ENCODE data around the gene STK39. TPM values are rescaled to one million over a fixed set of nuclear protein-coding genes. Genes with fewer than 3 reads are reported as not detected.

The STK39 gene
- total RNA-seq, 1 donor = 2.7 TPM

GRCh38 chr2:168185583-168186274, 61.7 kb downstream of the STK39 start:
- peak in 1 of 3 donors; percentile 42 for DNase-seq (ENCODE audit: low read depth in 2 of 3, low spot score in 2 of 3)

DNA sequence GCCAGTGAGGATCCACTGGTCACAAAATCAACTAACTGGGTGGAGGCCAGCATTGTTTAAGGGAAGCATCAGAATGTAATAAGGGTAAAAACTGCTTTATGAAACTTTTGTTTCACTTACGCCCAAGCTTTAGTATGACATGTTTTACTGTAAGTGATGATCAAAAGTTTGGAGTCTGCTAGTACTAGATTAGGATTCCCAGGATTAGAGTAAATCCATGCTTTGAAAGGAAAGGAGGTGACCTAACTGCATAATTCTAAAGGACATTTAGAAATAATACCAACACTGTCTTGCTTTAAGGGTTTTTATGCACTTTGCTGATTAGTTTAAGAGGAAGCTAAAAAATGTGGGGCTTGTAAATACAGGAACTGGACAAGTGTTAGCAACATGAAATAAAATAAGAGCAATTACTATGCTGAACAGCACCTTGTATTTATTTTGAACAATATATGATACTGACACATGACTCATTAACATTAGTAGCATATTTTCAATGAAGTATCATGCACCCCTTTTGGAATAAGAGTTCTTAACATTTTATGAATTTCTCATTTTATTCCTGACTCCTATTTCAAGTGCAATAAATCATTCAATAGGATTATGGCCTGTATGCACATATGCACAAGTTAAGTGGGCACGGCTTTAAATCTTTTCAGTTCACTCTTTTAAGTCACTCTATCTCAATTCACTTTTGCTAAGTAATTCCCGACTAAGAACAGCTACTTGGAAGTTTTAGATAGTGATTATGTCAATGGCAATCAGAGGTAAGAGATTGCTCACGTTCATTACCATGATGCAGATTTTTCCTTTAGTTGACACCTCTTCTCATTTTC, 62.5 kb downstream of the STK39 start:
- DNase-seq (ENCODE audit: low read depth in 2 of 3, low spot score in 2 of 3) = peak in 1 of 3 donors; percentile 31

DNA sequence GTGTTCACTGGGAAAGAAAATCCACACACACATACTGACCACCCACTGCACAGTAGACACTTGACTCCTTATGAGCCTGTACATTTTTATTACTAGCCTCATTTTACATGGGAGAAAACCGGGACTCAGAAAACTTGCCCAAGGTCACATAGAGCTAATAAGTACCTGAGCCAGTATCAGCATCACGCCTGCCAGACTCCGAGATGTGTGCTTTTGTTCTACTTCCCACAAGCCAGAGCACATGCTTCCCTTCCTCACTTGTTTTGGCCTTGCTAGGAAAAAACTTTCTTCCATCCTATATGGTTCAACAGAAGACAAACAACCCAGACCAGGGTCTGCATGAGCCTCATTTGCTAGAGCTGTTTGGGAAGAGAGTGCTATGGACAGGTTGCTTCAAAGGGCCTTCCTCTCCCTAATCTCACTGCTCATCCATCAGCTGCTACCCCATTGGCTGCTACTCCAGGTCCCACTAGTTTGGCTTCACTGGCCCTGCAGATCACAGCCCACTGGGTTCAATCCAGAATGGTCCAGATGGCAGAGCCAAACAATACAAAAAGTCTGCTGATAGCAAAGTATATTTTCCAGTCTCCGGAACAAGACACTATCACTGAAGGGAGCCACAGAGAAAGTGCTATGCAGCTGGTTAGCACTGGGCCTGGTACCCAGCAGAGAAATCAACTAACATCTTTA, 63.9 kb downstream of the STK39 start:
- no peak for DNase-seq (ENCODE audit: low read depth in 2 of 3, low spot score in 2 of 3)

DNA sequence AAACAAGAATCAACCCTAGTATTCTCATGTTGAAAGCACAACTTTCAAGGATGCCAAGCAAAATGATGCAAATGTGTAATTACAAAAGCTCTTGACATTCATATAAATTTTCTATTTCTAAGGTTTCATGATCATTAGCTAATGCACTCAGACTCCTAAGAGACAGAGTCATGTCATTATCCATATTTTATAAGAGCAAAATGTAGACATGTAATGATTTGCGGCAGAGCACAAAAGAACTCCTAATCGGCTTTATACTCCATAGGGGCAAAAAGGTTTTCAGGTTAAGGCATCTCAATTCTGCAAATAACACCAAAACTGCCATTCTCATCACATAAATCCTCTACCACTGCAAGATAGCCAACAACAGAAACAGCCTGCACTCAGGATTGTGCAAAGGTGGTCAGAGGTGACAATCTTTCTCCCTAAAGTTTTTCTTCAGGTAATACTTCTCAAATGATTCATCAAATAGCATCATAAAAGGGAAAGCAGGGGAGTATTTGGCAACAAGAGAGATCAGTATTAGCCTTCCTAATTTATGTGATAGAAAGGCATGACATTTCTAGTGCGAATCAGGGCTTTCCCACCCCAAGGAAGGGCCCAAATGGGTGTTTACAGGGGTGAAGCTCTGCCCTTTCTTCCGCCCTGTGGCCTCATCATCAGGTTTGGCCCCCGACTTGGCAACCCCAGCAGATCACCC, 64.7 kb downstream of the STK39 start:
- no peak for DNase-seq (ENCODE audit: low read depth in 2 of 3, low spot score in 2 of 3)

- no peak for DNase-seq (ENCODE audit: low read depth in 2 of 3, low spot score in 2 of 3)
Measured at GRCh38 chr2:168181825-168182224, 65.6 kb downstream of the STK39 start.

GRCh38 chr2:168180914-168181313, 66.5 kb downstream of the STK39 start:
- DNase-seq (ENCODE audit: low read depth in 2 of 3, low spot score in 2 of 3) = no peak

DNA sequence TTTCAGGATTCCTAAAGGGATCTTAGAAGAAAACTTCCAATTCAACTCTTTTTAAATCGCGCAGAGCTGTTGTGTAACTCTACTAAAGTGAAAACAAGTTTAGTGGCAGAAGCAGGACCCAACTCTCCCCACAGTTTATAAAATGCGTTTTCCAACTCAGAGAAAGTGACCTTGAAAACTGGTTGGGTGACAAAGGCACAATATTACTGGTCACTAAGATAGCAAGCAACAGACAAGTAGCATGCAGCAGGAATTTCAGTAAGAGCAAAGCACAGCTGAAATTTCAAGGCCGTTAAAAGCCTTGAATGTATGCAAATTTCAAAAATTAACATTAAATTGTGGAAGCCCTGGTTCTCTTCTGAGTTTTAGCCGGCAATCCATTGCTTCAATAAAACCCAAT, 66.9 kb downstream of the STK39 start:
- no peak for DNase-seq (ENCODE audit: low read depth in 2 of 3, low spot score in 2 of 3)

DNA sequence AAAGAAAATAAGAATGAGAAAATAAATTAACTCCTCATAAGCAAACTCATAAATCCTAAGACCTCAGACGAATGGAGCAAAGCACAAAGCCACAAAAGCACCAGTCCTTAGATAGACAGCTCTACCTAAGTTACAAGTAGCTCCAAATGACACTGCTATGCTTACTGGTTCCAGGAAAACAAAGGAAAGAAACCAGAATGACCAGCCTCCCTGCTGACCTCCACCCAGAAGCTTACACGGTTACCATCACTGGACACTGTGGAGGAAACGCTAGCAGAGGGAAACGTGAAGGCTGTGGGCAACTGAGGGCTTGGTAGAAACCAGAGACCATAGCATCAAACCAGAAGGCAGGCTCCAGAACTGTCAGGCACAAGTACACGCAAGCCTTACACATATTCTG, 67.8 kb downstream of the STK39 start:
- DNase-seq (ENCODE audit: low read depth in 2 of 3, low spot score in 2 of 3) = no peak

- DNase-seq (ENCODE audit: low read depth in 2 of 3, low spot score in 2 of 3) = no peak
Measured at GRCh38 chr2:168178520-168179324, 68.7 kb downstream of the STK39 start.

DNA sequence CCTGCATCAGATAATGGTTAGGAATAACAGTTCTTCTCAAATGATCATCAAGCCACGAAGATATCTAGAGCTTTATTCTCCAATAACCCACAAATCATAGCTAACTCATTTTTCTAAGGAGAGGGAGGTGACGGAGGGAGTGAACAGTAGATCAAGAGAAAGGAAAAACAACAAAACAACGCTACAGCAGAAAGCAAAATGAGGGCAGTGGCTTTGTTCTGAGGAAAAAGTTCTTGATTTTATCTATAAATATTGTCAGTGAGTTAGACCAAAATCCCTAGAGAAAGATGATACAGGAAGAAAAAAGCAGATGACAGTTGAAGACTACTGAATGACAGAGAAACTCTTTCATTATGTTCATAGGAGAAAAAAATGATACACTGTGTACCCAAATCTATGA, 71.0 kb downstream of the STK39 start:
- DNase-seq (ENCODE audit: low read depth in 2 of 3, low spot score in 2 of 3) = no peak

GRCh38 chr2:168175469-168175868, 71.9 kb downstream of the STK39 start:
- DNase-seq (ENCODE audit: low read depth in 2 of 3, low spot score in 2 of 3) = no peak

DNA sequence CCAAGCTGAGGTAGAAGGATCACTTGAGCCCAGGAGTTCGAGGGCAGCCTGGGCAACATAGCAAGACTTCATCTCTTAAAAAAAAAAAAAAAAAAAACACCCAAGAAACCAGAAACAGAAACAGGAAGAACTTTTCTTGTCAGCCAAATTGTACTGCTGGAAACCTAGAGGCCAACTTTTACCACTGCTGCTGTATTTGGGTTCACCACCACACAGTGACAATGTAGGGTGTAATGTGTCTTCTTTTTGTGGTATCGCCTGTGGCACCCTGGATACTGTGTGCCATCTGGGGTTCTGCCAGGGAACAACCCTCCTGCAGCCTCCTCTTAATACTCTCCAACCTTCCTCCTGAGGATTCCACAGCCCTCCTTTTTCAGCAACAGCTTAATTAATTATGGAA, 72.6 kb downstream of the STK39 start:
- peak in 2 of 3 donors; percentile 9 to 56 for DNase-seq (ENCODE audit: low read depth in 2 of 3, low spot score in 2 of 3)

GRCh38 chr2:168172071-168172470, 75.3 kb downstream of the STK39 start:
- DNase-seq (ENCODE audit: low read depth in 2 of 3, low spot score in 2 of 3) = no peak

DNA sequence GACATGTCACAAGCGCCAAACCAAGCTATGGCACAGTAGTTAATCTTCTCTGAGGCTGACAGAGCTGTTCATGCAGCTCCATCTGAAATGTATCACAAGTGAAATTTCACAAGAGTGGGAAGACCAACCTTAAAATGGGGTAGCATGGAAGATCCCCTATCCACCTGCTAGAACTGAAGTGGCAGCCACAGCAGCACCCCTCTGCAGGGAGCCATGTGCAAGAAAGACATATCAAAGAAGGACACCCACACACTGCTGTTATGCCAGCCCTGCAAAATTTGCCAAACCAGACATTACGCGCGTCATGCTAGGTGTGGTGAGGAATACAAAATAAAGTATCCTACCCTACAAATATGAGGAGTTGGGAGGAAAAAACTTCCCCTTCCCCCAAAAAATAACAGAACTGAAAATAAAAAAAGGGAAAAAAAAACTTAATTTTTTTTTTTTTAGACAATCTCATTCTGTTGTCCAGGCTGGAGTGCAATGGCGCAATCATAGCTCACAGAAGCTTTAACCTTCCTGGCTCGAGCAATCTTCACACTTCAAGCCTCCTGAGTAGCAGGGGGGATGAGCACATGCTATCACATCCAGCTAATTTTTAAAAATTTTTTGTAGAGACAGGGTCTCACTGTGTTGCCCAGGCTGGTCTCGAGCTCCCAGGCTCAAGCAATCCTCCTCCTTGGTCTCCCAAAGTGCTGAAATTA, 76.2 kb downstream of the STK39 start:
- no peak for DNase-seq (ENCODE audit: low read depth in 2 of 3, low spot score in 2 of 3)

GRCh38 chr2:168169097-168169745, 78.2 kb downstream of the STK39 start:
- no peak for DNase-seq (ENCODE audit: low read depth in 2 of 3, low spot score in 2 of 3)

- no peak for DNase-seq (ENCODE audit: low read depth in 2 of 3, low spot score in 2 of 3)
Measured at GRCh38 chr2:168167511-168168263, 79.7 kb downstream of the STK39 start.

DNA sequence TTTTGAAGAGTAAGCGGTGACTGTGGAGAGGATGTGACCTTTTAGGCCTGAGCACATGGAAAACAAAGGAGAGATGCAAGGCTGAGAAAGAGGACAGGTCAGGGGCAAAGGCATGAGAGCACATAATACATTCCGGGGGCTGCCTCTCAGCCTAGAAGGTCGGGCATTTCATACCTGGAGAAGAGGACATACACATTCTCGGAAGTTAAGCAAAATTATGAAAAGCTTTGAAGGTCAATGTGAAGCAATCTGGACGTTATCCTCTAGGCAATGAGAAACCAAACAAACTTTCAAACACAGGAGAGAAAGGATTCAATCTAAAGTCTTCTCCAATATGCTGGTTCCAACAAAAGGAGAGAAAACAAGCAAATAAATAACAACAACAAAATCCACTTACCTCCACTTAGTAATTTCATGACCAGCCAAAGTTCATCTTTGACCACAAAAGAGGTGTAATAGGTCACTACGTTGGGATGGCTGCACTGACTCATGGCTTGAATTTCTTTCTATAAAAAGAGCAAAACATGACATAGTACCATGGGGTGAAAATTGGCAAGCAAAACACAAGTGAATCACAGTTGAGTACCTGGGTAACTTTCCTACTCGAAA, 80.4 kb downstream of the STK39 start:
- DNase-seq (ENCODE audit: low read depth in 2 of 3, low spot score in 2 of 3) = no peak

All from hematopoietic multipotent progenitor cell (in vitro differentiated cells).